Neural progenitor cell (in vitro differentiated cells): Measurements from ENCODE around the gene AMPH. TPM values are rescaled to one million over a fixed set of nuclear protein-coding genes. Genes with fewer than 3 reads are reported as not detected.

Source experiments
- DNase-seq: peaks from one replicate; pipeline ENCODE4 v3.0.0-alpha.2; 2016; ENCODE audit warnings: low spot score
- H2AFZ ChIP-seq: fragments of 200-600 bp; sonication (generic); replicated peaks from 2 replicates; pipeline ENCODE4 v1.6.1; 2016; ENCODE audit warnings: antibody characterized with exemption
- H3F3A ChIP-seq: fragments of 200-600 bp; sonication (generic); 2 replicates; pipeline ENCODE4 v1.6.1; 2016; ENCODE audit warnings: antibody characterized with exemption, low read depth
- H3K27ac ChIP-seq: fragments of 200-600 bp; sonication (generic); 2 replicates; pipeline ENCODE4 v1.5.1; 2016; ENCODE audit warnings: mild to moderate bottlenecking
- H3K27me3 ChIP-seq: fragments of 200-600 bp; sonication (generic); 2 replicates; pipeline ENCODE4 v1.6.1; 2016; ENCODE audit warnings: mild to moderate bottlenecking, moderate library complexity
- H3K36me3 ChIP-seq: fragments of 200-600 bp; sonication (generic); 2 replicates; pipeline ENCODE4 v1.5.1; 2016
- H3K4me1 ChIP-seq: fragments of 200-600 bp; sonication (generic); 2 replicates; pipeline ENCODE4 v1.6.1; 2016; ENCODE audit warnings: mixed run types
- H3K4me2 ChIP-seq: fragments of 200-600 bp; sonication (generic); 2 replicates; pipeline ENCODE4 v1.6.1; 2016
- H3K4me3 ChIP-seq: fragments of 200-600 bp; sonication (generic); 2 replicates; pipeline ENCODE4 v1.5.1; 2016
- H3K79me2 ChIP-seq: fragments of 200-600 bp; sonication (generic); 2 replicates; pipeline ENCODE4 v1.6.1; 2016; ENCODE audit warnings: low read depth
- H3K9ac ChIP-seq: fragments of 200-600 bp; sonication (generic); 2 replicates; pipeline ENCODE4 v1.6.1; 2016
- H3K9me3 ChIP-seq: fragments of 200-600 bp; sonication (generic); 2 replicates; pipeline ENCODE4 v1.5.1; 2016; ENCODE audit warnings: low read depth
- H4K20me1 ChIP-seq: fragments of 200-600 bp; sonication (generic); 2 replicates; pipeline ENCODE4 v1.6.1; 2016; ENCODE audit warnings: low read depth
- H3K27ac Mint-ChIP-seq: 3 replicates; pipeline ENCODE4 v1.8.0; 2021; ENCODE audit warnings: mixed read lengths
- H3K27me3 Mint-ChIP-seq: 2 replicates; pipeline ENCODE4 v1.8.0; 2022; ENCODE audit warnings: low read depth, mild to moderate bottlenecking, inconsistent platforms, moderate library complexity, mixed read lengths; ENCODE audit not compliant: insufficient read depth
- H3K36me3 Mint-ChIP-seq: 3 replicates; pipeline ENCODE4 v1.8.0; 2021; ENCODE audit warnings: mixed read lengths
- H3K4me1 Mint-ChIP-seq: 3 replicates; pipeline ENCODE4 v1.8.0; 2021; ENCODE audit warnings: mixed read lengths
- H3K4me3 Mint-ChIP-seq: 3 replicates; pipeline ENCODE4 v1.8.0; 2021; ENCODE audit warnings: mild to moderate bottlenecking, moderate library complexity, mixed read lengths
- H3K9me3 Mint-ChIP-seq: 3 replicates; pipeline ENCODE4 v1.8.0; 2020; ENCODE audit warnings: mixed read lengths
- CTCF ChIP-seq: fragments of 200-600 bp; sonication (generic); IDR thresholded peaks from 2 replicates; pipeline ENCODE4 v1.5.1; 2017; ENCODE audit warnings: antibody characterized with exemption, mild to moderate bottlenecking
- EZH2 ChIP-seq: fragments of 200-600 bp; sonication (generic); IDR thresholded peaks from 2 replicates; pipeline ENCODE4 v1.6.1; 2017; ENCODE audit warnings: antibody characterized with exemption, mild to moderate bottlenecking, moderate library complexity
- EZH2phosphoT487 ChIP-seq: fragments of 200-600 bp; sonication (generic); IDR thresholded peaks from 2 replicates; pipeline ENCODE4 v1.6.1; 2017; ENCODE audit warnings: antibody characterized with exemption
- total RNA-seq: library from RNA; depleted of rRNA; stranded (reverse); fragments of >200 nt; gene quantifications from 2 replicates; pipeline ENCODE4 v1.2.3, GENCODE V29; 2015; ENCODE audit warnings: low replicate concordance

Gene AMPH
- total RNA-seq, 1 donor from 2014 or later, result 21.2 TPM

GRCh38 chr7:38658921-38659320 is 27.7 kb upstream of the AMPH start:
- H3K9me3 Mint-ChIP-seq, result no peaks in the 10 kb centered on the region
- H3K36me3 Mint-ChIP-seq, result no peaks in the 10 kb centered on the region
- H3K36me3 ChIP-seq, result no peaks in the 10 kb centered on the region
- no peaks in the 10 kb centered on the region for H3F3A ChIP-seq
- no peaks in the 10 kb centered on the region for H4K20me1 ChIP-seq
- H3K4me1 Mint-ChIP-seq, result no peaks in the 10 kb centered on the region
- no peaks in the 10 kb centered on the region for H3K9me3 ChIP-seq
- no peak overlapping the region for H3K4me2 ChIP-seq
- H3K4me3 Mint-ChIP-seq, result no peak overlapping the region
- H3K79me2 ChIP-seq, result no peaks in the 10 kb centered on the region
- no peak overlapping the region for H2AFZ ChIP-seq
- H3K27me3 ChIP-seq, result no peaks in the 10 kb centered on the region
- no peak overlapping the region for H3K4me3 ChIP-seq
- no peak for DNase-seq
- H3K27ac Mint-ChIP-seq, result no peak overlapping the region
- no peak overlapping the region for H3K27ac ChIP-seq
- peaks cover 2% of the 10 kb centered on the region for H3K27me3 Mint-ChIP-seq
- no peaks in the 10 kb centered on the region for H3K4me1 ChIP-seq
- no peak overlapping the region for H3K9ac ChIP-seq
- TF ChIP-seq CTCF (no peak), EZH2 (no peak), EZH2phosphoT487 (no peak)

GRCh38 chr7:38656968-38657367 is 25.8 kb upstream of the AMPH start:
- H3K4me3 ChIP-seq, result no peak overlapping the region
- Mint-ChIP-seq H3K4me1 (no peaks in the 10 kb centered on the region), H3K36me3 (no peaks in the 10 kb centered on the region), H3K27ac (no peak overlapping the region), H3K27me3 (peaks cover 2% of the 10 kb centered on the region), H3K9me3 (no peaks in the 10 kb centered on the region), H3K4me3 (no peak overlapping the region)
- H3K9ac ChIP-seq, result no peak overlapping the region
- H3K9me3 ChIP-seq, result no peaks in the 10 kb centered on the region
- H3K4me1 ChIP-seq, result no peaks in the 10 kb centered on the region
- H3K36me3 ChIP-seq, result no peaks in the 10 kb centered on the region
- no peaks in the 10 kb centered on the region for H4K20me1 ChIP-seq
- TF ChIP-seq CTCF (no peak), EZH2phosphoT487 (no peak), EZH2 (no peak)
- DNase-seq, result no peak
- no peaks in the 10 kb centered on the region for H3K27me3 ChIP-seq
- no peak overlapping the region for H3K4me2 ChIP-seq
- H2AFZ ChIP-seq, result no peak overlapping the region
- H3K27ac ChIP-seq, result no peak overlapping the region
- no peaks in the 10 kb centered on the region for H3K79me2 ChIP-seq
- H3F3A ChIP-seq, result no peaks in the 10 kb centered on the region

GRCh38 chr7:38655833-38656774 is 24.9 kb upstream of the AMPH start:
- Histone ChIP-seq H3K4me1 (no peaks in the 10 kb centered on the region), H3K79me2 (no peaks in the 10 kb centered on the region), H3K4me2 (no peak overlapping the region), H3K9me3 (no peaks in the 10 kb centered on the region), H3K27me3 (no peaks in the 10 kb centered on the region), H3K27ac (no peak overlapping the region), H3K9ac (no peak overlapping the region), H3K36me3 (no peaks in the 10 kb centered on the region), H2AFZ (no peak overlapping the region), H3K4me3 (no peak overlapping the region), H3F3A (no peaks in the 10 kb centered on the region), H4K20me1 (no peaks in the 10 kb centered on the region)
- no peaks in the 10 kb centered on the region for H3K36me3 Mint-ChIP-seq
- H3K27ac Mint-ChIP-seq, result peak overlapping the region; percentile 67
- no peaks in the 10 kb centered on the region for H3K4me1 Mint-ChIP-seq
- TF ChIP-seq EZH2phosphoT487 (no peak), EZH2 (no peak), CTCF (no peak)
- peaks cover 2% of the 10 kb centered on the region for H3K27me3 Mint-ChIP-seq
- DNase-seq, result no peak
- no peak overlapping the region for H3K4me3 Mint-ChIP-seq
- H3K9me3 Mint-ChIP-seq, result no peaks in the 10 kb centered on the region
